HG03139 (cell line): Measurements from ENCODE around the gene AQP3.
"Not testable (repeated sequence)": the region's sequence is repeated elsewhere in the genome, so short reads cannot be mapped to it uniquely, and the experiment has no call there.

Experiments used
- ATAC-seq: cut with Tn5 transposase; IDR thresholded peaks from one replicate; pipeline ENCODE4 v1.9.1; 2021; ENCODE audit not compliant: unreplicated experiment

The AQP3 gene

DNA sequence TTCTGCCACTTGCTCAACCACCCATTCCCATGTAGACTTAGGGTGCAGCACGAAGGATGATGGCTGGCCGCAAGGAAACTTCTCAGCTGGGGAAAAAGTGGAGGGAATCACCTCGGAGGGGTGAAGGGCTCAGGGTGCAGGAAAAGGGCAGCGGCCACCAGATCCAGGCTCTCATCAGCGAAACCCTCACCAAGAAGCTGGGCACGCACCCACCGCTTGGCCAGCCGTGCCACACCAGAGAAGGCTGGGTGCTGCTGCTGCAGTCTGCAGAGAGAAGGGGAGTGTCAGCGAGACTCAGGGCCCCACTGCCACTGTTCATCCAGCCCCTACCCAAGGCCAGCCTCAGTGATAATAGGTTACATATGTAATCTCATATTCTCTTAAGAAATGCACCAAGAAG, 17.7 kb upstream of the AQP3 start:
- no peak for ATAC-seq

DNA sequence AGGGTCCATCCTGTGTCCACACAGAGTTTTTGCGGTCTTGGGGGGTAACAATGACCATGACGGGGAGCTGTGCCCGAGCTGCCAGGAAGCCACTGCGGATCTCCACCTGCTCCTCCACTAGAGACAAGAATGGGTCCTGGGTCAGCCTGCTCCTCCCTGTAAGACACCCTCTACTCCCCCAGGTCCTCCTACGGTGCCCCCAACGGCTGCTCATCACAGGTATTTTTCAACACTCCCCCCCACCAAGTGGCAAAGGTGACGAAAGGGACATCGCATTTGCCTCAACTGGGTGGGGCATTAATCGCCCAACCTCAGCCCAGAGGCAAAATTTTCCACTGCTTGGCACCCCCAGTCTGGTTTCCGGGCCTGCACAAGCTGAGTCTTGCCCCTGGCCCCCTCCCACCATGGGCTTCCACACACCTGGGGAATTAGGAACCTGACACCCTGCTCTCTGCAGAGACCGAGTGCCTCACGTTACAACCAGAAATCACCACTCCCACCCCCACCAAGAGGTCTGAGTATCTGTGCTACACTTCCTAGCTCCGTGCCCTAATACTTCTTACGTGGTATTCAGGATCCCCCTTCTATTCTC, 16.7 kb upstream of the AQP3 start:
- no peak for ATAC-seq

DNA sequence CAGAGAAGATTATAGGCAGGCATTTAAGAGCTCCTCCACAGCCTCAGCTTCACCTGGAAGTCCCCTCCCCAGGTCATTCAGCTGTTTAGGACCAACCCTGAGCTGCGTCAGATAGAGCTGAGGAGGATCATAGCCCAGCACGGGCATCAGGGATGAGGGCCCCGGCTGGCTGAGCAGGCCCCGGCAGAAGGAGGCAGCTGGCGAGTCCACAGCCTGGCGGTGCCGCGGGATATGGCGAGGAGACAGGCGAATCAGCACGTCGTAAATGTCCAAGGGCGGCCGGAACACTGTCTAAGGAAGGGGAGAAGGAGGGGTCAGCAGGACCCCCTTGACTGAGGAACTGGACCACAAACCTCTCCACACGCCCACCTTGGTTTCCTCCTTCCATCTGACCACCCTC, 15.8 kb upstream of the AQP3 start:
- no peak for ATAC-seq

DNA sequence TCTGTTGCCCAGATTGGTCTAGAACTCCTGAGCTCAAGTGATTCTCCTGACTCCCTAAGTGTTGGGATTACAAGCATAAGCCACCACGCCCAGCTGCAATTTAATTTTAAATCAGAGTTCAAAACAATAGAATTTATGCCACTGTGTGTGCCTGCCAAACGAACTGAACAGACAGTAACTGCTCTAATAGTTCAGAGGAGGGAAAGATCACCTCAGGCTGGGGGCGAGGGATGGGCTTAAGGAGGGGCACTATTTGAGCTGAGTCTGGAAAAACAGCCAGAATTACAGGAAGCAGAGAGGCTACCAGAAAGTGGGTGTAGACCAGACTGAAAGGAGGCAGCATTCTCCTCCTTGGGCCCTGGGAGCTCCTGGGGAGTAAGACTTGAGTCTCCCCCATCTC, 14.1 kb upstream of the AQP3 start:
- no peak for ATAC-seq

DNA sequence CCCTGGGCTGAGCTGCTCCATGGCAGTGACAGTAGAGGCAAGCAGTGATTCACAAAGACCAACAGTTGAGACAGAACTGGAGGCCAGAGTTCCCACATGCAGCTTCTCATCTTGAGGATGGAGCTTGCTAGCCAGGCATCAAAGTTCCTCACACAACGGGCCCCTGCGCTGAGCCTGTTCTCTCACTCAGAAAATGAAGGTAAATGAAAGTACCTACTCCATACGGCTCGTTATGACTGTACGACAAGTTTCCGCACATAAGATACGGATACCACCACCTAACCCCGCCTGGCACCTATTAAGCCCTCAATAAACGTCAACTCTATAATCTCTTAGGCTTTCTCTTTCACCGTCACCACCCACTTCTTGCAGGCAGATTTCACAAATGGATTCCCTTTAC, 13.5 kb upstream of the AQP3 start:
- no peak for ATAC-seq

DNA sequence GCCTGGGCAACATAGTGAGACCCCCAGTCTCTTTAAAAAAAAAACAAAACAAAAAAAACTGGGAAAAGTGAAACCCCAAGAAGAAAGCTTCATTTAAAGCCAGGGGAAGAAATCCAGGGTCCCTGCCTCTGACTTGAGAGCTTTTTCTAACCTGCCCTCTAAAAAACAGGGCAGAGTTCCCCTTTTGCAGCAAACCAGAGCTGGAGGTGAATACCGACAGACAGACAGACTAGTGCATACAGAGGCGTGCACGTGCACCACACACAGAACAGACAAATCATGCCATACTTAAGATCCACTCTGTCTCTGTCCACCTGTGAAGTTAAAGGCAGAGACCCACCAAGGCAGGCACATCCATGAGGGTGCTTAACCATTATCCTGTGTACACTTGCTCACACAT, 11.7 kb upstream of the AQP3 start:
- ATAC-seq: no peak

DNA sequence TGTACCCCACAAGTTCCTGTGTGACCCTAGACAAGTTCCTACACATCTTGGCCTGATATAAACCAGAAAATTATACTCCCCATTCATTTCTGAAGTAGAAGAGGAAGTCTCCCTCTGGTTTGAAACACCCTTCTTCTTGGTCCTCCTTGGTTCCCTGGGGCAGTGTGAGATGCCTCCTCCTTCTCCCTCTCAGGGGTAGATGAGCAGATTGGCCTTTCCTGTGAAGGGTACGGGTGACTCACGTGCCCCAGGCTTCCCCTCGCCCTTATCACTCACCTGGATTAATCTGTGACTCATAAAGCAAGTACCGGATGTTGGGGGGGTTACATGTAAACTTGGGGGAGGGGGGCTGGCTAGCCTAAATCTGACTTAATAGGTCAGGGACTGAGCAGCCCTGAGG, 11.1 kb upstream of the AQP3 start:
- no peak for ATAC-seq

DNA sequence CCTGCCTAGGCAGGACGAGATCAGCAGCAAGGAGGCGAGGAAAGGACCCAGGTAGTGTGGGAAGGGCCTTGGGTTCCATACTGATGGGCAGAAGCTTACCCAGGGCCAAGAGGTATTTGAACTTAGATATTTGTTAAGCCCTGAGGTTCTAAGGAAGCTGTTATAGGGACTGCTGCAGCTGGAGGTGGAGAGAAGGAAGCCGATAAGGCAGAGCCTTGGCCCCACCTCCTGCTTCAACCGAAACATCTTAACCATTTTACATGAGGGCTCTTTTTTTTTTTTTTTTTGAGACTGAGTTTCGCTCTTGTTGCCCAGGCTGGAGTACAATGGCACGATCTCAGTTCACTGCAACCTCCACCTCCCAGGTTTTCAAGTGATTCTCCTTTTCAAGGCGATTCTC, 8.6 kb upstream of the AQP3 start:
- no peak for ATAC-seq

DNA sequence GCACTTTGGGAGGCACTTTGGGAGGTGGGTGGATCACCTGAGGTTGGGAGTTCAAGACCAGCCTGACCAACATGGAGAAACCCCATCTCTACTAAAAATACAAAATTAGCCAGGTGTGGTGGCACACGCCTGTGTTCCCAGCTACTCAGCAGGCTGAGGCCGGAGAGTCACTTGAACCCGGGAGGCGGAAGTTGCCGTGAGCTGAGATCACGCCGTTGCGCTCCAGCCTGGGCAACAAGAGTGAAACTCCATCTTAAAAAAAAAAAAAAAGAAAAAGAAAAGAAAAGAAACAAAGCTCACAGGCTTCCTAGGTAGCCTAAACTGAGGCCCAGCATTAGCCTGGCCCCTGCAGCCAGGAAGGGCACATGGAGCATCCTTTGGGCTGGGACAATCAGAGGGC, 8.1 kb upstream of the AQP3 start:
- not testable (repeated sequence) for ATAC-seq

DNA sequence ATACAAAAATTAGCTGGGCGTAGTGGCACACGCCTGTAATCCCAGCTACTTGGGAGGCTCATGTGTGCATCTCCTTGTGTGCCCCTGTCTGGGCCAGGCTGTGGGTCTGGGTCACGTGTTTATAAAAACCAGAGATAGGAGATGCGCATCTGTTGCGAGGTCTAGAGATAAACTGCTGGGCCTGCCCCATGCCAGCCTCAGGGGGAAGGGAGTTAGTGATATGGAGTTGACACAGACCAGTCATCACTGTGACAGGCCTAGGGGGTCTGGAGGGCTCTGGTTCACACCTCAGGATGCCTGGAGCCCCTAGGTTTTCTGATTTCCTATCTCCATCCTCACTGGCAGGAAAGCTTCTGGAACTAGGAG, 7.3 kb upstream of the AQP3 start:
- ATAC-seq: not testable (repeated sequence)

DNA sequence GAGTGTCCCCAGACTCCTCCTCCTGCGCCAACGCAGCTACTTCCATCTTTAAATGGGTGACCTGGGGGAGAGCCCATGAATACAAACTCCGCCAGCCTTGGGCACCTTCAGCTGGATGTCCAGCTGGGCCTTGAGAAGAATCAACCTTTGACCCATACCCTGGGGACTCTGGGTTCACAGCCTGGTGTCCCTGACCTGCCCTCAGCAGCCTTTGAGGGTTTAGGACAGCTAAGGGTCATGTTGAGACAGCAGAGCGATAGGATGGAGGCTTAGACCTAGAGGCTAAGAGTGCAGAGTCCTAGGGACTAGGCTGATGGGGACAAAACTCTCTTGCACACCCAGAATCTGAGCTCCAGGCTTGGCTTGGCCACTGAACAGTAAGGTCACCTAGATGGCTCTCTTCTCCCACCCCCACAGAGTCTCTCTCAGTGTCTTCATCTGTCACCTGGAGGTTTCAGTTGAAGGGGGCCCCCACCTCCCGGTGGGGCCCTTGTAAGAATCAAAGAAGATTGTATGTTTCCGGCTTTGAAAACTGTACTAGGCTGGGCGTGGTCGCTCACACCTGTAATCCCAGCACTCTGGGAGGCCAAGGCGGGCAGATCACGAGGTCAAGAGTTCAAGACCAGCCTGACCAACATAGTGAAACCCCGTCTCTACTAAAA, 6.7 kb upstream of the AQP3 start:
- no peak for ATAC-seq

DNA sequence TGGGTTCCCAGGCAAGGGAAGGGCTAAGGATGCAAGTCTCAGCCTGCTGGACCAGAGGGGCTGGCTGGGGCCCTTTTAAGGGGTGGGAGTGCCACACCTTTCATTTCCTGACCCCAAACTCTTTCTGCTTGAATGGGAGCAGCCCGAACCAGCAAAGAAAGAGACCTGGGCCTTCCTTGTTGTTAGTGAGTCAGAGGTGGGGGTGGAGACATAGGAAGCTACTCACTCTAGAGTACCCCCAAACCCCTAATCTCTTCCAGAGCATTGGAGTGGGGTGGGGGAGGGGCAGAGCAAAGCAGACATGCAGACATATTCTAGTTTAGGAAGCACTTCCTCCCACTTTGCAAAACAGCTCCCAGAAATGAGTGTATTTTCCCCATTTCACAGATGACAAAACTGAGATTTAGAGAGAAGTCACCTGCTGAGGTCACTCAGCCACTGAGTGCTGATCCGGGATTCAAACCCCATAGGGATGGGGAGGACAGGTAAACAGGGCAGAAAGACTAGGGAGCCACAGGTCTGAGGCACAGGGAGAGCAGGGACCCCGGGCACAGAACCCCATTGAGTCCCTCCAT, 6.0 kb upstream of the AQP3 start:
- ATAC-seq: no peak

DNA sequence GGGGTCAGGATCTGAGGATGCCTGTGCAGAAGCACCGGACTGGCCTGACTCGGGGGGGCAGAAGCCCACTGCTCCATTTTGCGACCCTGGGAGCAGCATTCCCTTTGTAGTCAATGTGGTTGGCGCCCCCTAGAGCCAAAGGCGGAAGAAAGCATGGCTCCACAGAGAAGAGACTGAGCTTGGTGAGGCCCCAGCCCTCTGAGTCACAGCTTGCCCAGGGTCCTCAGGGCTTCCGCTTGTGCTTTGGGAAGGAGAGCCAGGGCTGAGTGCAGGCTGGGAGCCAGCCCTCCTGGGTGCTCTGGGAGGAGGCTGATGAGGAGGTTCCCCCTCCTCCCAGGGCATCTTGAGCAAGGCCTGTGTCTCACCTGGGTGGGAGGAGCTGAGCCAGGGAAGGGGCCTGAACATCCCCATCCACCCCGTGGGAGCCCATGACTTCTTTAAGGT, 5.5 kb upstream of the AQP3 start:
- ATAC-seq: no peak

DNA sequence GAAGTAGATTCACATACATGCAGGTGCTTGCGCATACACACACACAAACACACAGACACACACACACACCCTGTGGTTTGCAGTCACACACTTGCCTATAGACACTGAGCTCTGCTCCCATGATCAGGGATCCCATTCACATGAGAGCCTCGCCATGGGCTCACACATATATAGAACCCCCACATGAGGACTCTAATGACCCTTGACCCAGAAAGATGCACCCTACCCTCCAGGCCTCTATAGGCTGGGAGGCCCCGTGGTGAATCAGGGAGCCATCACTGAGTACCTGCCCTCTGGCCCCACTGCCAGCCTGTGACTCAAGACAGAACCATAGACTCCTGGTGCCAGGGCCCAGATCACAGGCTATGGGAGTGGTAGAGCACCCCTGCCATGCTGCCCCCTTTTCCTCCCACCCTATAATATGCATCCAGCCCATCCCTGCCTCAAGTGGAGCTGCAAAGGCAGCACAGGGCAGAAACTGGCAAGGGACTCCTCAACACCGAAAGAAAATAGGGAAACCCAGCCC, 3.3 kb upstream of the AQP3 start:
- no peak for ATAC-seq

DNA sequence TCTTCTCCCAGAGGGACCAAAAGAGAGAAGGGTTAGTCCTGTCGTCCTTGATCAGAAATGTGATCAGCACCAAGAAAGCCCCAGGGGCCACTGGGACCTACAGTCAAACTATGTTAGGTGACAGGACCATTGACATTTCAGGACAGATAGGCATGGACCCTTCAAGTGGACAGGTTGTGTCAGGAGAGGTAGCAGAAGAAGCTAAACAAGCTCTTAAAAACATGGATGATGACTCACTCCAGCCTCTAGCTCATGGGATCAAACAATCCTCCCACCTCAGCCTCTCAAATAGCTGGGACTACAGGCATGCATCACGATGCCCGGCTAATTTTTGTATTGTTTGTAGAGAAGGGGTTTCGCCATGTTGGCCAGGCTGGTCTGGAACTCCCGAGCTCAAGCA, 2.3 kb upstream of the AQP3 start:
- ATAC-seq: no peak

DNA sequence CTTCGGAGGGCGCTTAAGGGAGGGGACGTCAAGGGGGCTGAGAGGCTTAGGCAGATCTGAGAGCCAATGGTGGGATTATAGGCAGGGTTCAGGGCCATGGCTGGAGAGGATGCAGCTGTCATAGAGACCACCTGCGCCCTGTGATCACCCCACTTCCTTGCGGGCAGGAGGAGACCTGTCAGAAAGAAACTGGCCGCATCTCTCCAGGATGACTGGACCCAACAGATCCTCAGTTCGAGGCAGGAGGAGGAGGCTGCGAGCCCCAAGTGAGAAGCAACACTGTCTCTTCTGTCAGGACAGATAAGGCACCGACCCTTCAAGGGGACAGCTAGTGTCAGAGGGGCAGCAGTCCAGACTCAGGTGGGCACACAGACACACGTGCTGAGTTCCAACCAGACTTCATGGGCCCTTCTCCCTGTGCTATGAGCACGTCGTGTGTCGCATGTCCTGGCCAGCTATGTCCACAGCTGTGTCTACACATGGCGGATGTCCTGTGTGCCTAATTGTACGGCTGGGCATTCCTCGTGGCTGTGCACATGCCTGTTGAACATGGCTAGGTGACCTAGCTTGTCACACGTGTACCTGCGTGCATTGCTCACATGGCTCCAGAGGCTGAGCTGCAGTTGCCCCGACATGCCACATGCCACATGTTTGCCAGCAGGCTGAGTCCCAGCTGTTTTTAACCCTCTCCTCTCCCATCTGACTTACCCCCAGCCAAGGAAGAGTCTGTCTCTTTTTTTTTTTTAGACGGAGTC, 583 bp upstream of the AQP3 start:
- ATAC-seq: no peak

DNA sequence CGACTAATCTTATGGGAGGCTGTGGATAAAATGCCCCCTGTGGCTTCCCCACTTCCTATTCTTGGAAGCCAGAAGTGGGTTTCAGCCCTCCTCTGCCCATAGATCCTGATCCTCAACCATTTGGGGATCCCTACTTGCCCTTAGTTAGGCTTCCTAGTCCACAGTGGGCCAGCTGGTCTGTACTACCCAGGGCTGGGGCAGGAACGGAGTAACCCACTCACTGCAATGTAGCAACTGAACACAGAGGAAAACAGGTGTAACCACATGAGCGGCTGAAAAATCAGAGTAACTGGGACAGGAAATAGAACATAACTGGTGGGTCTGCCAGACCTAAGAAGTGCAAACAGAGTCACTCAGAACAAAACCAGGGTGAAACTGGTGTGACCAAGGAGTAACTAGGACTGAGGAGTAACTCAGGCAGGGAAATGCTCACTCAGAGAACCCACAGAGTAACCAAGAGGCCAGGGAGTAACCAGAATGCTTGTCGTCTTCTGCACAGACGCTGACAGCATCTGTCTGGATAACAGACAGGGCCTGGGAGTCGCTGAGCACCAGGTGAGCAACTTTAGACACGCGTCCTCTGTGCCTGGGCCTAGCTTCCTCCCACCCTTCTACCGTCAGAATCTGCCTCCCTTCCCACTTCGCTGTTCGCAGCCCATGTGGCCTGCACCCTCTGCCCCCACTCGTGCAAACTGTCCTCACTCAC, 1.0 kb downstream of the AQP3 start:
- ATAC-seq: peak; percentile 85

DNA sequence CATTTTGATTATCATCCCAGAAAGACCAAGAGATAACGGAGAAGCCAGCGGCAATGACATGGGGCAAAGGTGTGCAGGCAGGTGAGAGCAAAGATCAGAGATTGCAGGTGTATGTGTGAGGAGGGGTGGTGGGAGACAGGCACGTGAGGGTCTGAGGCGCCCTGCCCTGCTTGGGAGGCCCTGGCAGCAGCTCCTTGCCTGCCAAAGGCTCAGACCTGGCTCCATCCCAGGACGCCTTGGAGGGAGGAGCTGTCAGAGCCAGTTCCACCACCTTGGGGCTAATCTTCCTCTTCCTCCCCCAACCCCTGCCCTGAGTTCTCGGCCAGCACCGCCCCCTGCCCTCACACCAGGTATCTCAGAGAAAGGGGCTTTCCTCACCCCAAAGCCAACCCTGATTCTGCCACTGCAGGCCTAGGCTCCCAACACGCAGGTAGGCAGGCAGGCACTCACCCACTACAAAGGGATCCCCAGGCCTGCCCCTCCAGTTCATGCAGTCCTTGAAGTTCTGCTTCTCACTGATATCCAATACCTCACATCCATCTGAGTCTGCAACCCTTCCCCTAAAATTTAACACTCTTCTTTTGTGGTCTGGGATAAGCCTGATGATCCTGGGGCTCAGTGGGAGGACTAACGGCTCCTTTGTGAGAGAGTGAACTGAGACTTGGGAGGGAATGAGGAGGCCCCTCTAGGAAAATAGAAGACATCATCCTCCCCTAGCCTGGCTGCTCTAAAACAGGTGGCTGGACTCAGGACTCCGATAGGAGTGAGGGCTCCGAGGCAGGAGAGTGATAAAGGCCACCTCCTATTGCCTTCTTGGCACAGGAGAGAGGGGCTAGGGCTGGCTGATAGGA, 1.8 kb downstream of the AQP3 start:
- ATAC-seq: no peak

DNA sequence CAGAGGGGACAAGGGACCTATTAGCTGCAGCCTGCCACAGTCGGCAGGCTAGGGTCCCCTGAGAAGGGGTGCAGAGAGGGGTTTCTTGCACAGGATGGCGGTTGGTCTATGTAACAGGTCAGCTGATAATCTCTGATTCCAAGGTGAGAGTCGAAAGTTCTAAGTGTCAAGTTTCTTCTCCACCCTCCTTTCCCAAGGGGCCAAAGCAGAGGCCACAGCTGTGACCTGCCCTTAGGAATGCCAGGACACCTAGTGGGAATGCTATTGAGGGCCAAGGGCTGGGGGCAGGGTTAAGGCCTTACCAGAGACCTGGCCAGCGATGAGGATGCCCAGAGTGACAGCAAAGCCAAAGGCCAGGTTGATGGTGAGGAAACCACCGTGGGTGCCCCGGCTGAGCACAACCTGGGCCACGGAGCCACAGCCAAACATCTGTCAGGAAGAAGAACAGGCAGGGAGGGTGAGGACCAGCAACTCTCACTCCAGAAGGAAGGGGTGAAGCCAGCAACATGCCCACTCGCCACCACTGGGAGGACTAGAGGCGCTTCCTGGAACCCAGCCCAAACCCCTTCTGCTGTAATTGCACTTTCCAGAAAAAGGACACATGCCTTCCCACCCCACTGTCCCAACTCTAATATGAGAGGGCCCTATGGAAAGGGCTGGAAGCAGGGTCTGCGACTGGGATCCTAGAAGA, 3.8 kb downstream of the AQP3 start:
- ATAC-seq: no peak

DNA sequence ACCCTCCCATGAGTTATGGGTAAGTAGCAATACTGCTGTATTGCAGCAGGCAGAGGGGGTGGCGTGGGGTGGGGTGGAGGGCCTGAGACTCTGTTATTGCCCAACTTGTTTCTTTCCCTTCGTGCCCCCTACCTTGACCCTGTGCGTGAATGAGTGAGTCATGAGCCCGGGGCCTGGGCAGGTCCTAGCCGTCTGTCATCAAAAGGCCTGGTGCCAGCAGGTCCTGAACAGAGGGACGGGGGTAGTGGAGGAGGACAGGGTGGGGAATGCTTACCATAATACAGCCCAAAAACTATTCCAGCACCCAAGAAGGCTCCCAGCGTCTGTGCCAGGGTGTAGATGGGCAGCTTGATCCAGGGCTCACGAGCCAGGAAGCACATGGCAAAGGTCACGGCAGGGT, 4.3 kb downstream of the AQP3 start:
- no peak for ATAC-seq
